ENCODE measurements around the gene ABHD2.
"Not testable (repeated sequence)": the region's sequence is repeated elsewhere in the genome, so short reads cannot be mapped to it uniquely, and the experiment has no call there.

Gene ABHD2

DNA sequence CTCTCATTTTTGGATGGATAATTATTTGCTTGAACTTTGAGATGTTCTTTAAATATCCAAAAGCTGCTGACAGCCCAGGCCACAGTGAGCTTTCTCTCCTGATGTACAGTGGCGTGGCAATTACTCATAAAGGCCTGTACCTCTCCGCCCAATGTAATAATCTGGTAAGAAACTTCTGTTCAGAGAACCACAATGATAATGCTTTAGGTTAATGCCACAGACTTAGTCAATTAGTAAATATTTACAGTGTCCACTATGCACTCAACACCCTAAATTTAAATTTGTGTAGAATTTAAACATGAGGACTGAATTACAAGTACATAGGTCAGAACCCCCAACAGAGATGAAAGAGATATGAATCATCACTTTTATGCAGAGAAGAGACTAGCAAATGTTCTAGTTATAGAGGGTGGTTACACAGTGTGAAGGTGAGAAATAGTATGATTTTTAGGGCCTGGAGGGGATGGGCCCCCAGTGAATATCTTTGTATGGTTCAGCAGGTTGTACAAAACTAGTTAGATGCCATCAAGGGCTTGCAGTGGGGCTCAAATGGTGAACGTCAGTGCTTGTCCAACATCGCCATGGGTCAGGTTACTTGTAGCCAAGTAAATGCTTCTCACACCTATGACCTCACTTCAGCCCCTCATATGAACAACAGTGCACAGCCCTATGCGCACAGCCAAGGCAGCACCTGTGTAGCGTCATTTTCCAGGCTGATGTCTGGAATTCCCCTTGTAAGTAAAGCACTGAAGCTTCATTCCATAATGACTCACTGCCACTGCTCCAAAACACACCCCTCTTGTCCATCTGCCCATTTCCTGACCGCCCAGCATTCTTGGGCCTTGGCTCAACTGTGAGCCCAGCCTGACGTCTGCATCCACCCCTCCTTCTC lies 13.3 kb downstream of the ABHD2 start:
- DNase-seq: no peak

DNA sequence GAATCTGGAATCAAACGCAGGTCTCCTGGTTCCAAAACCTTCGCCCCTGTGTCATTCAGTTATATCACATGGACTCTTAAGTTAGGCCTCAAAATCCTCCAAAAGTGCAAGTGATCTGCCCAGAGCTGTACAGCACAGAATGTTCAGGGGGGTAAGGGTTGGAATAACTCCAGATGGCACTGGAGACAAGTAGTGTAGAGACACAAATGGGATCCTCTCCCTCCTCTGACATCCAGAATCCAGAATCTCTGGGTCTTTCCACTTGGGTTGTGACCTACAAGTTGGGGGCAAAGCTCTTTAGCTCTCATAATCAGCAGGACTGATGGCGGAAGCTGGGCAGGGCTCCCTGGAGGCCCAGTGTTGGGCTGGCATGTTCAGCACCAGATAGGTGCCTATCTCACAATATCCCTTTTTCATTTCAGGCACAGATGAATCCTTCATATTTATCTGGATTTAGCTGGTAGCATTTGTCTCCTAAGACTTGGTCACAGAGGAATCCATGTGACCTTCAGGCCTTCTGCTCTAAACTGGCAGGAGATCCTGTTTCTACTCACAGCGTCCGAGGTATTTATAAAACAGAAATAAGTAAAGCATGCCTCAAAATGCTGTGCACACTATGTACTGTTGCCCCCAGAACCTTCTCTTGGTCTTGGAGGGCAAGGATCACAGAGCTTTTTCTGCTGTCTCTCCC lies 15.4 kb downstream of the ABHD2 start:
- DNase-seq: no peak

DNA sequence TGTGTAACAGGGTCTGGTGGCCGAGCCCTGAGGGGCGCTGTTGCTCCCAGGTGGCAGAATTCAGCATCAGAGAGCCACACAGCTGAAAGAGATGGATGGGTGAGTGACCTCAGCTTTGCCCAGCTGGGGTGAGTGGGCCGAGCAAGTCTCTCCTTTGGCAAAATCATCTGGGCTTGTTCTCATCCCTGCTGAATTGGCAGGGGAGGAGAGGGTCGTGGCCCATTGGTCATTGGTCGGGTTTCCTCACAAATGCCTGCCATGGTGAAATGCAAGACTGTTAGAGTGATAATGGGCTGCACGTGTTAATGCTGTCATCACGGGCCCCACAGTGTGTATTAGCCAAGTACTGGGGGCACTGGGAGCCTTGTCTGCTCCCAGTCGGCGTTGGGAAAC lies 15.9 kb downstream of the ABHD2 start:
- no peak for DNase-seq

DNA sequence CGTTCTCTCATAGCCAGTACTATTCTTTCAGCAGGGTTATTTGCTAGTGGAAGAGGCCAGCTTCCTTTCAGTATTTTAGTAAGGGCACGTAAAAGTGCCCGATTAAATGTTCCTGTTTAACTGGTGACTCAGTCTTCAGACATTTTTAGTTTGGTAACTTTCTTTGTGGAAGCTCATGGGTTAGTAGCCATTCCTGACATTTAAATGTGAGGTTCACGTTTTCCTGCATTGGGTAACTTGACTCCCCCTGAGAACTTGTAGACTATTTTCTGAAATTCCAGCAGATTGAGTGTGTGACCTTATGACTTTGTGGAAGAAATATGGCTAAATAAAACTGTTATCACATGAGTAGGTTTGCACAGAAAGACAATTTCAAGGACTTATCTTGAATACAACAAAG lies 16.9 kb downstream of the ABHD2 start:
- DNase-seq: no peak

DNA sequence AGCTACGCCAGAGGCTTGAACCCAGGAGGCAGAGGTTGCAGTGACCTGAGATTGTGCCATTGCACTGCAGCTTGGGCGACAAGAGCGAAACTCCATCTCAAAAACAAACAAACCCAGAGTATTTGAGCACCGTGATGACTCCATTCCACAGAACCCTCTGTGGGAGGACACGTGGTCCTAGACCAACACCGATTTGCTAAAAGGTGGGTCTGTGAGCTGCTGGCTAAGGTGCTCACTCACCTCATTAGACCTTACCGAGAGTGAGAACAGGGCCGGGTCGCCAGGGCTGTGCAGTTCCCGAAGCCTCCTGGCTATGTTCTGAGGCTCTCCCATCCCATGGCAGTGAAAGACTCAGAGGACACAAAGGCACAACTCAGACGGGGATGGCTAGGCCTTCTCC lies 17.9 kb downstream of the ABHD2 start:
- no peak for DNase-seq

DNA sequence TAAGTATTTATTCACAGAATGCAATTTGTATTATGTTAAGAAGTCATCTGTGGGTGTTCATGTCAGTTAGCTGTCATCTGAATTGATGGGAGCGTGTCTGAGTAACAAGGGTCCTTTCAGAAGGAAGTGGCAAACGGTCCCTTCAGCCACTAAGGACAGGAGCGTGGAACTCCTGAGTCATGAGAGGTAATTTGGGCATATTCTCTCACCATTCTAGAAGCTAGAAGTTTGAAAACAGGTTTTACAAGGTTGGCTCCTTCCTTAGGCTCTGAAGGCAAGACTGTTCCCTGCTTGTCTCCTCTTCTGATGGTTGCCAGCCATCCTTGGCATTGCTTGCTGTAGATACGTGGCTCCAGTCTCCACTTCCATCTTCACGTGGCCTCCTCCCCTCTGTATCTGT lies 19.7 kb downstream of the ABHD2 start:
- DNase-seq: no peak

DNA sequence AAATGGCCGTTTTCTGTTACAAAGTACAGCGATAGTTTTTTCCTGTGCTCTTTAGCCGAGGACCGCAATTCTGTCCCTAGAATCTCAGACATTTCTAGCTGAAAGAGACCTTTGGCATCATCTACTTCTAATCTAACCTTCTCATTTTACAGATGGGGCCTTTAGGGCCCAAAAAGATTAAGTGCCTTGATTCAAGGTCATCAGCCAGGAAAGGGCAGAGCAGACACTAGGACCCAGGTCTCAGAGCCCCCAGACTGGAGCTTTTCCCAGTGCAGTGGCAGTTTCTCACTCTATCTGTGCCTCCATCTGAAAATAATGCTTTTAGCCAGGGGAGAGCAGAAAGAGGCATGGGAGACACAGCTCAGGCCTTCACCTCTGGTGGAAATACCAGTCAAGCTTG lies 20.6 kb downstream of the ABHD2 start:
- DNase-seq: no peak

DNA sequence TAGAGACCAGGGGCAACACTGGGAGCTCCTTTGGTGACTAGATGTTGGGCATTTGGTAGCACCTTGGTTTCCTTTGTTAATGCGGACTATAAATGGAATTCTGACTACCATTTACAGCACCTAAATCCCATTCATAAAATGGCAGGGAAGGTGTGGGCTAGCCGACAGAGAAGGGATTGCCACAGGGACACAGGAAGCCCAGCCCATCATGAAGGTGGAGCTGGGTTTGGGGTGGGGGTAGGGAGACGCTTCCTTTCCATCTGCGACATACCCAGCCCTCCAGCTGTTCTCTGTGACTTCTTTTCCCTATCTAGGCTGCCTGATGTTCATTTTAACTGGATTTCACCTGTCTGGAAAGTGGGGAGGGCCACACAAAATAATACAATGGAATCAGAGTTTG lies 21.0 kb downstream of the ABHD2 start:
- DNase-seq: no peak

DNA sequence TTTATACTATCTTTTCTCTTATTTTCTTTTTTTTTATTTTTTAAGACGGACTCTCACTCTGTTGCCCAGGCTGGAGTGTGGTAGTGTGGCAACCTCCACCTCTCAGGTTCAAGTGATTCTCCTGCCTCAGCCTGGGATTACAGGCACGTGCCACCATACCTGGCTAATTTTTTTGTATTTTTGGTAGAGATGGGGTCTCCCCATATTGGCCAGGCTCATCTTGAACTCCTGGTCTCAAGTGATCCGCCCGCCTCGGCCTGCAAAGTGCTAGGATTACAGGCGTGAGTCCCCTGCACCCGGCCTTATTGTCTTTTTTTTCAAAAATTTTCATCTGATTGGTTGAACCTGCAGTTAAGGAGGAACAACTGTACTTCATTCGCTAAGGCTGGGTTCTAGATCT lies 21.8 kb downstream of the ABHD2 start:
- no peak for DNase-seq

DNA sequence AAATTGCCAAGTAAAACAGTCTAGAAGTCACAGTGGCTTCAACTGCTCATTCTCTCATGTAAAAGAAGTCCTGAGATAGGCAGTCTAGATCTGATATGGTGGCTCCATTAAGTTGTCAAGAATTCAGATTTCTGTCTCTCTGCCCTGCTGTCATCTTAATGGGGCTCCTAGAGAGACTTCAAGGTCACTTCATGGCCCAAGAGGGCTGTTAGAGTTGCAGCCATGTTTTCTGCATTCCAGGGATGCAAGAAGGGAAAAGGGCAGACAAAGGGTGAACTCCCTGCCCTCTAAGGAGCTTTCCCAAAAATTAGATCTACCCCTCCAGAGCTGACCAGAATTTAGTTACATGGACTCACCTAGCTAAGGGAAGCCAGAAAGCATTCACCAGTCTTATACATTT lies 23.1 kb downstream of the ABHD2 start:
- no peak for DNase-seq

DNA sequence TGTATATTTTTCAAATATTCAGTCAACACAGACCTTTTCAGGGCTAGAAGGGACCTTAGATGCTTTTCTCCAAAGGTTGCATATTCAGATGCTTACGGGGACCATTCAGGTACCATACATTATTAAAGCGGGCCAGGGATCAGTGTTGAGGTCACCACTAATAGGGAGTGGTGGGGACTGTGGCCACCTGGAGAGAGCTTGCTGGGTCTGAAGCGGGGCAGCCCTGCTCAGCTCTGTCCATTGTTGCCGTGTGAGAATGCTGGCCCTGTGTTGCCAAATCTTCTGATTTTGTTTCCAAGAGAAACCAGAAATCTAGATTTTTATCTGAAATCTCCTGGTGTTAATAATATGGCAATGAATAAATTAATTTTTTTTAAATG lies 23.7 kb downstream of the ABHD2 start:
- no peak for DNase-seq

DNA sequence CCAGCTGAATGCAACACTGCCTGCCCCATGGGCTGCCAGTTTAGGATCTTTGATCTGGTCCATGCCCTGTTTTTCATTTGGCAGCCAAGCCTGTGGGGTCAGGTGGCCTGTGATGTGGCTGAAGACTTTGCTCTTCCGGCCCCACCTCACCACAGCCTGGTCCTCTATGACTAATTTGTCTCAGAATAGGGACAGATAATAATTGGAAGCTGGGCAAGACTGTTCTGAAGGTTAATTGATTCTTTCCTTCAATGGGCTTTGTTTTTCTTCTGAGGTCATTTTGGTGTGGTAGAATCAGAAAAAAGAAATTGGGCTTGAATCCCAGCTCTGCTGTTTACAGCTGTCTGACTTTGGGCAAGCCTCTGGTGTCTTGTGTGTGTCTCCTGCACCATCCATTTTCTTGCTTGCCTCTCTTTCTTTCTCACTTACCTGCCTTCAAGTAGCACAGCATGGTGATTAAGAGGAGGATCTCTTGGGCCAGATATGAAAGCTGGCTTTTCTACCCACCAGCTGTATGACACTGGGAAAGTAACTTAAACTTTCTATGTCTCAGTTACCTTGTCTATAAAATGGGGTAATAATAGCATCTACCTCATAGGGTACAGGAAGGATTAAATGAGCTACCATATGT lies 24.2 kb downstream of the ABHD2 start:
- no peak for DNase-seq

DNA sequence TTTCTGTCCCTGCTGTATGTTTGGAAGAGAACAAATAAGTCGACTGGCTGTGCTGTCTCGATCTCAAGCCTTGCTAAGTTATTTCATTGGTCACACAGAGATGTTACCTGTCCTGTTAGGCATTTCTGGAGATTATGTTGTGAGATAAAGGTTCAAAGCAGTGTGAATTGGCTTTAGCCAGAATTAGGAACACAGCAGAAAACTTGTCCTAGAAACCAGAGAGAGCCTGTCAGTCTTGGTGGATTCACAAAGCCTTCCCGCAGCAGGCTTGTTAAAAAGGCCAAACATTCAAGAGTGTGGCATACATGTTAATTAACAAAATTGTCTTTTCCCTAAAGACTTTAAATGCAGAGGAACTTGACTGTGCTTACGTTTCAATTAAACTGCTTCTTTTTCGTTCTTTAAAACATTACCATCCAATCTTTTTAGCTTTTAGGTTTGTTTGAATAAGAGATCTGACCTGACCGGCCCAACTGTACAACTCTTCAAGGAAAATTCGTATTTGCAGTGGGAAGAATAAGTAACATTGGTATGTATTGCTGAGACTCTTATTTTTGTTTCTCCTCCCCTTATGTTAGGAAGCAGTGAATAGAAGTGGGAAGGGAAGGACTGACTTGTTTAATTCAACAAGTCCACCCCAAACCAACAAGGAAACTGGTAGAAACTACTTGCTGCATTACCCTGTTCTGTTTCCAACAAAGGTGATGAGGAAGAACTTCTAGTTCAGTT lies 25.2 kb downstream of the ABHD2 start:
- no peak for DNase-seq

DNA sequence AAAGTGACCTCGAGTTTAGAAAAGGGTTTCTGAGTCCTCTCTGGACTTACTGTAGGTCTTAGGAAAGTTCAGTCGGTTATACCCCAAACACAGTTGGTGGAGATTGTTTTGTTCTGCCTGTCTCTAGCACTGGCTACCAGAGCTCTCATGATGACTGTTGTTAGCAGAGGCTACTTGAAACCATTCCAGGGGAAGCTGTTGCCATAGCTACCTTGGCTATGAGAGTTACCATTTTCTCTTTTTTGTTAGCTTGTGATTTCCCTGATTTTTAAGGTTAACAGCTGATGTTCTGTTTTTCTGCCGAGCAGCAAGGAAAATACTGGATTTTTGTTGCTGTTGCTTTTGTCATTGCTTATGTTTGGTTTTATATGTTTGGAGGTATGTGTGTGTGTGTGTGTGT lies 26.7 kb downstream of the ABHD2 start:
- DNase-seq: no peak

DNA sequence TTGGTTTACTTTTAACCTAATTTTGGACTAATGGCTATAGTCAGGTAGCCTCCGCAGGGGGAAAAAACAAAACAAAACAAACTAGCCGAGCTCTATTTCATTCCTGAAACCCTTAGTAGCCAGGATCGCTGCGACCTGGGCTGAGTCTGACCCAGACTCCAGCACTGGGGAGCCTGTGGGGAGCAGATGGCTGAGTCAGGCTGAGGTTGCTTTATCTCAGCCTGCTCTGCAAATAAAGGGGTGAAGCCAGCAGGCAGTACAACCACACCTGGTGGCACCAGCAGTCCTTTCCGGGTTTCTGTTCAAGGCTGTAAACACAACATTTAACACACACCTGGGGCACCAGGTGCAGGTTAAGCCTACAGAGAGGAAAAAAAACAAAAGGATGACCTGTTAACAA lies 27.3 kb downstream of the ABHD2 start:
- no peak for DNase-seq

DNA sequence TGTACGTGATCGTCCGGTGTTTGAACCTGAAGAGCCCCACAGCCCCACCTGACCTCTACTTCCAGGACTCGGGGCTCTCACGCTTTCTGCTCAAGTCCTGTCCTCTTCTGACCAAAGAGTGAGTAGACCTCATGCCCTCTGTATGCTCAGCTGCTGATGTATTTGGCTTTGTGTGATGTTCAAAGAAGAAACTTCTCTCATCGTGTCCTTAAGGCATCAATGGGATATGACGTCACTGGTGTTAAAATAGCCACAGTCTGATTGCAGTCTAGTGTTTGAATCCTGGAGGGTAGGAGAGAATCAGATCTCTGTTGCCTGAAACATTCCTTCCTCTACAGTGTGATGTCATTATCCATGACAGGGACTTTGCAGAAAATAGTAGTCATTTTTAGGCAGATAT lies 28.1 kb downstream of the ABHD2 start:
- DNase-seq: no peak

DNA sequence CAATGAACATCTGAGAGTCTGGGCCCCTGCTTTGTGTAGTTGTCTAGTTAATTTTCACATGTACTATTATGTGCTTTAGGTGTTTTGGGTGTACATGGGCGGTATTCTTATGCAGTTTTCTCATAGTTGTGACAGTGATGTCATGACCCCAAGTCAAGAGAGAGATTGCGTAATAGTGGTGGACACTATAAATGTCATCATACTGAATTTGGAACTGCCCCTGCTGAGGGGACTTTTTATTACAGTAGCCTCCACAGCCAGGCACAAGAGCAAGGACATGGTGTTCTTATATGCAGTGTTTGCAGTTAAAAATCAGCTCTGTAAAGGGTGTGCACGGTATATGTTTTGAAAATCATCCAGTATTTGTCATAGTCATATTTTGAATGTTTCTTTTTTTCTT lies 29.5 kb downstream of the ABHD2 start:
- no peak for DNase-seq

DNA sequence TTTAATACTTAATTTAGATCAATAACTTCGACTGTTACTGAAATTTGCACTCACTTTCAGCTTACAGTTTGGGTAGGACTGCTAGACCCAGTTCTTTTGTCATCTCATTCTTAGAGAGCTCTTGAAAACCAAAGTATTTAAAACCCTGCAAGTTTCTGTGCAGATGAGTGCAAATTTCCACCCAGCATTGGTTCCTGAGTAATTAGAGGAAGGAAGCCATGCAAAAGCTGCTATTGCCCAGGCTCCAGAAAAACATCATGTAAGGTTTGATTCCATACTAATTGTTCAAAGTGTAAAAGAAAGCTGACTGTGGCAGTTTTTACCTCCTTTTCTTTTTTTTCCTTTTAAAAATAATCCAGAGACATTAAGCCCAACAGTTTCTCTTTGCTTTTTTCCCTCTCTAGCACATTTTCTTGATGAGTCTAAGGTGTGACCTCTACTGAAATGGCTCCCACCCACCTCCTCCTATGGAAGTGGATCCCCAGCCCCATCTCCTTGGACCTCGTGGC lies 30.3 kb downstream of the ABHD2 start:
- no peak for DNase-seq

DNA sequence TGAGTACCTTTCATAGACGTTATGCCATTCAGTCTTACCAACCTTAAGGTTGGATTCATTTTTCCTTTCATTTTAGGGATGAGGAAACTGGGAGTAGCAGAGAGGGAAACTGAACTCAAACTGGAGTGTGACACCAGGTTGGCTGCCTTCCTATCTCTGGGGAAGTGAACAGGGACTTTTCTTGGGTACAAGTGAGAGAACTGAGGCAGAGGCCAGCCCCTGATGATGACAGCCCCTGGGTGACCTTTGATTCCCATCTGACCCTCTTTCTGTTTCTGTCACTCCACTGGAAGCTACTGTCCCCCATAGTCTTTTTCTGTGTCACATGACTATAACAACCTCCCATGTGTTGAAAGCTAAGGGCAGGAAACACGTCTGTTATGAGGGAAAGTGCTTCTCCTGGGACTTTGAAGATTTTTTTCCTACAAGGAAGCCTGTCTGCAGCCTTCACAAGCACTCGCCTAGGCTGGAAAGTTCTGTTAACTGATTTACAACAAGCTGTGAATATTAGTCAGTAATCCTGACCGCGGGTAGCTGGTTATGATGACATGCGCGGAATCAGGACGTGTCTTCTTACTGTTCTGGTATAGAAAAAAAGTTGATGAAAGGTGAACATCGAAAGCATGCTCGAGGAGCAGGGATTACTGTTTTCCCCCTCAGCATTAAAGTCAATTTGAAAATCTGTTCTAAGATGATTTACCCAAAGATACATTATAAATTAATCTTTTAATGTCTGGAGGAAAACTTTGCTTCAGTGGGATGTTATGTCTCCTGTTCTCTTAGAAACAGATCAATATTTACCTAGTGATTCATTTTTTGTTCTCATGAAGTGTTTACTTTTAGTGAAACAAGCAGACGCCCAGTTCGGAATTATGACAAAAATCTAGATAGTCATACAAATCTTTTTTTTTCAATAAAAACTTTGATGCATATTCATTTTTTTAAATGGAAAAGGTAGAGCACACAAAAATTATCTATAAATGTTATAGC lies 31.5 kb downstream of the ABHD2 start:
- DNase-seq: no peak

DNA sequence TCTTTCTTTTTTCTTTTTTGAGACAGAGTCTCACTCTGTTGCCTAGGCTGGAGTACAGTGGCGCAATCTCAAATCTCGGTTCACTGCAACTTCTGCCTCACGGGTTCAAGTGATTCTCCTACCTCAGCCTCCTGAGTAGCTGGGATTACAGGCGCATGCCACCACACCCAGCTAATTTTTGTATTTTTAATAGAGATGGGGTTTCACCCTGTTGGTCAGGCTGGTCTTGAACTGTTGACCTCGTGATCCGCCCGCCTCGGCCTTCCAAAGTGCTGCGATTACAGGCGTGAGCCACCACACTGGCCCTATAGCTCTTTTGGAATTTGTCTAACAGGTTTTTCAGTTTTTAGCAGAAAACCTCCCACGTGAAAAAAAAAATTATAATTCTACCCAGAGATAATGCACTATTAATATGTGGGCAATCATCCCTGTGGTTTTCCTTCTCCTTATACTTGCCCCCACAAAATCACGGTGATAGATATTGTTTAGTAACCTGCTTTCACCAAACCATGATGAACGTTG lies 32.3 kb downstream of the ABHD2 start:
- DNase-seq: not testable (repeated sequence)

DNA sequence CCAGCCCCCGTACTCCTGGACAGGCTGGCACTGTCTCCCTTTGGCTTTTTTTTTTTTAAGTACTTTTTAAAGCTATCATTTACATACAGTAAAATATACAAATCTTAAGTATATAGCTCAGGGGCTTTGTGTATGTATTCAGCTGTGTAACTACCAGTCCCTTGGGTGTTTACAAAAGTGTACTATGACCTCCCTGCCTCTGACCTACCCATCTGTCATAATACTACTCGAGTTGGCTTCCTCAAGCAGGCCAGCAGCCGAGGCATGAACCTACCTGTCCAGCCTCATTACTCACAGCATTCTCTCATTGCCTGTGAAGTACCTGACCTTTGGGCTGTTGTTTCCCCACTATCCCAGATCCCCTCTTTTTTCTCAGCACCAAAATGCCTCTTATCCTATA lies 33.2 kb downstream of the ABHD2 start:
- no peak for DNase-seq
